Measurements from ENCODE around the gene NRP1. TPM values are rescaled to one million over a fixed set of nuclear protein-coding genes. Genes with fewer than 3 reads are reported as not detected.

Gene NRP1
- total RNA-seq, 1 experiment from 2014 or later: 2.1 TPM

- no peak for DNase-seq
- Histone ChIP-seq H3K27me3 (ENCODE audit: control insufficient read depth, insufficient read depth, low read length) (no peaks in the 10 kb centered on the region), H3K36me3 (replicated peaks; ENCODE audit: control insufficient read depth, insufficient read depth, low read length) (no peaks in the 10 kb centered on the region), H3K4me3 (ENCODE audit: insufficient read depth, low read depth, low read length) (no peak overlapping the region)
Measured at GRCh38 chr10:33321516-33321915, 13.0 kb downstream of the NRP1 start.

DNA sequence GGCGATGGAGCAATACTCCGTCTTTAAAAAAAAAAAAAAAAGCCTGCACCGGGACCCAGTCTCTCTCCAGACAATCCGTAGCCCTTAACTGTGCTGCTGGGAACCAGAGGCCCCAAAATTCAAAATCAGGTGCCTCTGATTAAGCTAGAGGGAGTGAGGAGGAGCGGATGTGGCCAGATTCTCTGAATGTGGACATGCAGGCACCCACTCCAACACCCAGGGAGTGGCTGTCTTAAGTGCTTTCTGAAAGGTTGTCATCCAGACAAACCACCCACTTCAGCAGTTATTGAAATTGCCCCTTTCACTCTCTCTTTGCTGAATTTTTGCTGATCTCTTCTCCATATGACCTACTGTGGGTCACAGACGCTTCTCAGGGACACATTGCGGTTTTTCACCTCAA lies 14.2 kb downstream of the NRP1 start:
- Histone ChIP-seq H3K36me3 (replicated peaks; ENCODE audit: control insufficient read depth, insufficient read depth, low read length) (no peaks in the 10 kb centered on the region), H3K4me3 (ENCODE audit: insufficient read depth, low read depth, low read length) (no peak overlapping the region), H3K27me3 (ENCODE audit: control insufficient read depth, insufficient read depth, low read length) (no peaks in the 10 kb centered on the region)
- DNase-seq: no peak

DNA sequence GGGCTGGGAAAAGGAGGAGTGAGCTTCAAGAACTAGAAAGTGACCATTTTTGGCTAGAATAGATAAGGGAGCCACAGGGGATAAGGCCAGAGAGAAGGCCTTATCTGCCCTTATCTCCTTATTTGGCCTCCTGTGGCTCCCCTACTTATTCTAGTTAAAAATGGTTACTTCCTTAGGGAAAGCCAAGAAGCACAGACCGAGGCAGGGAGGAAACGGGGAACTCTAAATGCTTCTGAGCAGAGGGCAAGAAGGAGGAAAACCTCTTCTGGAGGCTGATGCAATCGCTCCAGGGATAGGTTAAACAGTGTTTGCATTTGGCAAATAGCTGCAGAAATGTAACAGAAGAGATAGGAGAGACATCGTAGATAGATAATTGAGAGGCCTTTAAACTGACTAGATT lies 18.6 kb downstream of the NRP1 start:
- DNase-seq: no peak
- Histone ChIP-seq H3K27me3 (ENCODE audit: control insufficient read depth, insufficient read depth, low read length) (no peaks in the 10 kb centered on the region), H3K36me3 (replicated peaks; ENCODE audit: control insufficient read depth, insufficient read depth, low read length) (no peaks in the 10 kb centered on the region)

DNA sequence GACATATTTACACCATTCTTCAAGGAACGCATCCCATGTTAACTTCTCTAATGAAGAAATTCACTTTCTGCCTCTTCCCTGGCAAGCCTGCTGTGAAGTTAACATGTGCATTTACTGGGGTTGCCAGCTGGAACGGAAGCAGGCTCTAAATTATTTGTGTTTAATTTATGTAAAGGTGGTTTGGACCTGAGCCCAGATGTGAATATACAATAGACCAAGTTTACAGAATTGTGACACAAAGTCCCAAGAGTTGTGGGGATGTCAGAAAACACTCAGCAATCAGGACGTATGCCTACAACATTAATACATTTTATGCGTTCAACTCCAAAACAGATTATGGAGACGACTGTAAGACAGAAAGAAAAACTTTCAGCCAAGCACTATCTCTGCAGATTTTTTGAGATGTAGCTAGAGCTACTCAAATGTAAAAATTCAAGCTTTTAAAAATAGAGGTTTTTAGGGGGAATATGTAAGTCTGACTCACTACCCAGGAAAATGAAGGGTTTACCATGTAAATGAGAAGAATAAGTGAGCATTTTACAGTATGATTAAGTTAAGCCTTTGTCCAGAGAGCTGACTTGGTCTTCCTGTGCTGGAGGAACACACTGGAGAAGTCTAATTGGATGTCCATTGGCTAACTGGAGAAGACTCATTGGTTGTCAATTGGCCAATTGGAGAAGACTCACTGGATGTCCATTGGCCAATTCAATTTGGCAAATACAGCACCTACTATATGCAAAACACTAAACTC lies 19.5 kb downstream of the NRP1 start:
- no peaks in the 10 kb centered on the region for H3K36me3 ChIP-seq (replicated peaks; ENCODE audit: control insufficient read depth, insufficient read depth, low read length)
- H3K4me3 ChIP-seq (ENCODE audit: insufficient read depth, low read depth, low read length): no peak overlapping the region
- DNase-seq: no peak
- H3K27me3 ChIP-seq (ENCODE audit: control insufficient read depth, insufficient read depth, low read length): no peaks in the 10 kb centered on the region

More for the DNA sequence above, 18.6 kb downstream of the NRP1 start:
- no peak overlapping the region for H3K4me3 ChIP-seq (ENCODE audit: insufficient read depth, low read depth, low read length)

- H3K36me3 ChIP-seq (replicated peaks; ENCODE audit: control insufficient read depth, insufficient read depth, low read length): no peaks in the 10 kb centered on the region
- H3K27me3 ChIP-seq (ENCODE audit: control insufficient read depth, insufficient read depth, low read length): no peaks in the 10 kb centered on the region
- no peak for DNase-seq
Measured at GRCh38 chr10:33311640-33312039, 22.8 kb downstream of the NRP1 start.

GRCh38 chr10:33310853-33311252 lies 23.6 kb downstream of the NRP1 start:
- no peaks in the 10 kb centered on the region for H3K36me3 ChIP-seq (replicated peaks; ENCODE audit: control insufficient read depth, insufficient read depth, low read length)
- no peak overlapping the region for H3K4me3 ChIP-seq (ENCODE audit: insufficient read depth, low read depth, low read length)
- H3K27me3 ChIP-seq (ENCODE audit: control insufficient read depth, insufficient read depth, low read length): no peaks in the 10 kb centered on the region
- no peak for DNase-seq

More at GRCh38 chr10:33311640-33312039, 22.8 kb downstream of the NRP1 start:
- H3K4me3 ChIP-seq (ENCODE audit: insufficient read depth, low read depth, low read length): no peak overlapping the region

- H3K27me3 ChIP-seq (ENCODE audit: control insufficient read depth, insufficient read depth, low read length): no peaks in the 10 kb centered on the region
- no peaks in the 10 kb centered on the region for H3K36me3 ChIP-seq (replicated peaks; ENCODE audit: control insufficient read depth, insufficient read depth, low read length)
- no peak for DNase-seq
- H3K4me3 ChIP-seq (ENCODE audit: insufficient read depth, low read depth, low read length): no peak overlapping the region
Measured at GRCh38 chr10:33309406-33309805, 25.1 kb downstream of the NRP1 start.

GRCh38 chr10:33307835-33308234 lies 26.6 kb downstream of the NRP1 start:
- Histone ChIP-seq H3K4me3 (ENCODE audit: insufficient read depth, low read depth, low read length) (no peak overlapping the region), H3K36me3 (replicated peaks; ENCODE audit: control insufficient read depth, insufficient read depth, low read length) (no peaks in the 10 kb centered on the region), H3K27me3 (ENCODE audit: control insufficient read depth, insufficient read depth, low read length) (no peaks in the 10 kb centered on the region)
- DNase-seq: no peak

- Histone ChIP-seq H3K27me3 (ENCODE audit: control insufficient read depth, insufficient read depth, low read length) (no peaks in the 10 kb centered on the region), H3K4me3 (ENCODE audit: insufficient read depth, low read depth, low read length) (no peak overlapping the region), H3K36me3 (replicated peaks; ENCODE audit: control insufficient read depth, insufficient read depth, low read length) (no peaks in the 10 kb centered on the region)
- DNase-seq: no peak
Measured at GRCh38 chr10:33306701-33307519, 27.6 kb downstream of the NRP1 start.

- H3K27me3 ChIP-seq (ENCODE audit: control insufficient read depth, insufficient read depth, low read length): no peaks in the 10 kb centered on the region
- no peak for DNase-seq
- H3K4me3 ChIP-seq (ENCODE audit: insufficient read depth, low read depth, low read length): no peak overlapping the region
- H3K36me3 ChIP-seq (replicated peaks; ENCODE audit: control insufficient read depth, insufficient read depth, low read length): no peaks in the 10 kb centered on the region
Measured at GRCh38 chr10:33306126-33306525, 28.3 kb downstream of the NRP1 start.

GRCh38 chr10:33304423-33305225 lies 29.8 kb downstream of the NRP1 start:
- Histone ChIP-seq H3K36me3 (replicated peaks; ENCODE audit: control insufficient read depth, insufficient read depth, low read length) (no peaks in the 10 kb centered on the region), H3K27me3 (ENCODE audit: control insufficient read depth, insufficient read depth, low read length) (no peaks in the 10 kb centered on the region), H3K4me3 (ENCODE audit: insufficient read depth, low read depth, low read length) (no peak overlapping the region)
- DNase-seq: no peak

- DNase-seq: no peak
- no peak overlapping the region for H3K4me3 ChIP-seq (ENCODE audit: insufficient read depth, low read depth, low read length)
- no peaks in the 10 kb centered on the region for H3K36me3 ChIP-seq (replicated peaks; ENCODE audit: control insufficient read depth, insufficient read depth, low read length)
- no peaks in the 10 kb centered on the region for H3K27me3 ChIP-seq (ENCODE audit: control insufficient read depth, insufficient read depth, low read length)
Measured at GRCh38 chr10:33303988-33304387, 30.5 kb downstream of the NRP1 start.

- Histone ChIP-seq H3K27me3 (ENCODE audit: control insufficient read depth, insufficient read depth, low read length) (no peaks in the 10 kb centered on the region), H3K4me3 (ENCODE audit: insufficient read depth, low read depth, low read length) (no peak overlapping the region), H3K36me3 (replicated peaks; ENCODE audit: control insufficient read depth, insufficient read depth, low read length) (no peaks in the 10 kb centered on the region)
- no peak for DNase-seq
Measured at GRCh38 chr10:33302208-33302829, 32.1 kb downstream of the NRP1 start.

GRCh38 chr10:33301097-33301789 lies 33.2 kb downstream of the NRP1 start:
- no peak for DNase-seq
- H3K27me3 ChIP-seq (ENCODE audit: control insufficient read depth, insufficient read depth, low read length): no peaks in the 10 kb centered on the region
- H3K4me3 ChIP-seq (ENCODE audit: insufficient read depth, low read depth, low read length): no peak overlapping the region
- no peaks in the 10 kb centered on the region for H3K36me3 ChIP-seq (replicated peaks; ENCODE audit: control insufficient read depth, insufficient read depth, low read length)
